BJ (cell line): Measurements from ENCODE around the gene FHL5. TPM values are rescaled to one million over a fixed set of nuclear protein-coding genes. Genes with fewer than 3 reads are reported as not detected.

Source experiments
- CTCF ChIA-PET: fragments of 350-600 bp; formaldehyde crosslinking; extraction: SDS; loops from one replicate; lab custom pipeline; 2021; ENCODE audit warnings: antibody characterized with exemption, inconsistent platforms; lab: Yijun Ruan, JAX
- POLR2A ChIA-PET: fragments of 300-600 bp; sonication (Branson Sonifier 250); formaldehyde crosslinking; extraction: SDS; loops from one replicate; lab custom pipeline; 2021; ENCODE audit warnings: antibody characterized with exemption; lab: Charles Lee
- DNase-seq: peaks from one replicate; pipeline ENCODE4 v3.0.0-alpha.2; 2011; ENCODE audit warnings: low read depth
- H3K27me3 ChIP-seq: 2 replicates; pipeline ENCODE4 v1.6.0; 2011; ENCODE audit warnings: low read length; ENCODE audit not compliant: control insufficient read depth, insufficient read depth
- H3K36me3 ChIP-seq: 2 replicates; pipeline ENCODE4 v1.5.1; 2011; ENCODE audit warnings: low read length; ENCODE audit not compliant: control insufficient read depth, insufficient read depth
- H3K4me3 ChIP-seq: 2 replicates; pipeline ENCODE4 v1.5.1; 2011; ENCODE audit warnings: low read depth, mild to moderate bottlenecking, control low read depth, low read length
- CTCF ChIP-seq: IDR thresholded peaks from 2 replicates; pipeline ENCODE4 v1.5.1; 2011; ENCODE audit warnings: low read depth, mild to moderate bottlenecking, control low read depth, inconsistent platforms, low read length, moderate library complexity; ENCODE audit not compliant: insufficient read depth
- polyA plus RNA-seq: library from polyadenylated mRNA; depleted of rRNA; stranded (reverse); fragments of >200 nt; gene quantifications from 2 replicates; pipeline ENCODE4 v1.2.3, GENCODE V29; 2011

The FHL5 gene
- polyA plus RNA-seq, 1 experiment = not detected

GRCh38 chr6:96604420-96604819, 41.5 kb downstream of the FHL5 start:
- no peak for DNase-seq
- TF ChIP-seq CTCF = no peak
- ChIA-PET CTCF (no interaction called here), POLR2A (no interaction called here)
- H3K4me3 ChIP-seq = no peak overlapping the region
- no peaks in the 10 kb centered on the region for H3K36me3 ChIP-seq
- no peaks in the 10 kb centered on the region for H3K27me3 ChIP-seq

- ChIA-PET POLR2A (no interaction called here), CTCF (no interaction called here)
- no peaks in the 10 kb centered on the region for H3K36me3 ChIP-seq
- TF ChIP-seq CTCF = no peak
- no peaks in the 10 kb centered on the region for H3K27me3 ChIP-seq
- no peak for DNase-seq
- no peak overlapping the region for H3K4me3 ChIP-seq
These were observed 45.1 kb downstream of the FHL5 start for GRCh38 chr6:96608074-96608473.

- no peaks in the 10 kb centered on the region for H3K27me3 ChIP-seq
- no peak for DNase-seq
- no peaks in the 10 kb centered on the region for H3K36me3 ChIP-seq
- ChIA-PET POLR2A (no interaction called here), CTCF (no interaction called here)
- no peak overlapping the region for H3K4me3 ChIP-seq
- no peak for TF ChIP-seq CTCF
These were observed 47.1 kb downstream of the FHL5 start for GRCh38 chr6:96610019-96610418.

GRCh38 chr6:96611342-96611991, 48.5 kb downstream of the FHL5 start:
- ChIA-PET CTCF (no interaction called here), POLR2A (no interaction called here)
- H3K36me3 ChIP-seq = no peaks in the 10 kb centered on the region
- H3K4me3 ChIP-seq = no peak overlapping the region
- DNase-seq = no peak
- H3K27me3 ChIP-seq = no peaks in the 10 kb centered on the region
- no peak for TF ChIP-seq CTCF

- DNase-seq = no peak
- TF ChIP-seq CTCF = no peak
- no peaks in the 10 kb centered on the region for H3K27me3 ChIP-seq
- CTCF ChIA-PET = interaction anchor here (1.1 kb wide), 1 partner anchor 272 kb away, joined by 4 read pairs; no protein-coding TSS in a partner anchor
- H3K36me3 ChIP-seq = no peaks in the 10 kb centered on the region
- H3K4me3 ChIP-seq = no peak overlapping the region
- POLR2A ChIA-PET = no interaction called here
These were observed 50.5 kb downstream of the FHL5 start for GRCh38 chr6:96613291-96613999.
